ENCODE results near the gene DCLK2.

The DCLK2 gene

DNA sequence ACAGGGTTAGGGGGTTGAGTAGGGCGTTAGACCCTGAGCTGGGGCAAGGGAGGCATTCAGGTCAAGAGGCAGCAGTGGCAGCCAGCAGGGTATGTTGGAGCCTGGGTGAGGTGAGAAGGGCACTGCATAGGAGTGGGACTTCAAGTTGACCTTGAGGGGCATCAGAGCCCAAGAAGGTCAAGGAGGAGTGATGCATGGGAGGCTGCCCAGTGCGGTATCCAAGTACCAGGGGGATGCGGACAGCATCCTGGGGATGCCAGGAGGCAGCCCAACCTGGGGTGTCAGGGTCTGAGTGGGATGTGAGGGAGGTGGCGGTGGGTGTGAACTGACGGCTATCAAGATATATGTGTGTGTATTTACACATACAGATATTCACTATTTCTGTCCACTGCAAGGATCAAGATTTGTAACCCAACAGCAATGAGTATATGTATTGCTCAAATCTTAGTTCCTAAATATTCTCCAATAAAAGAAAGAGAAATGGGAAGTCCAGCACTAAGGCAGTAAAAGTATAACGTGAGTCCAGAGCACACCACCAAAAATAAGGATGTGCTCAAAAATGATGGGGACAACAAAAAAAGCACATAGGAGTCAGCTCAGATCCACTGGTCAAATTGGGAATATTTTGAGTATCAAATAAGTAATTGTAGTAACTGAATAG is 9.8 kb upstream of the DCLK2 start:
- no peak for DNase-seq (ENCODE audit: low read depth)
- H3K4me3 ChIP-seq (replicated peaks; ENCODE audit: low read depth, low read length) = no peak overlapping the region
- TF ChIP-seq, protein P1, sequence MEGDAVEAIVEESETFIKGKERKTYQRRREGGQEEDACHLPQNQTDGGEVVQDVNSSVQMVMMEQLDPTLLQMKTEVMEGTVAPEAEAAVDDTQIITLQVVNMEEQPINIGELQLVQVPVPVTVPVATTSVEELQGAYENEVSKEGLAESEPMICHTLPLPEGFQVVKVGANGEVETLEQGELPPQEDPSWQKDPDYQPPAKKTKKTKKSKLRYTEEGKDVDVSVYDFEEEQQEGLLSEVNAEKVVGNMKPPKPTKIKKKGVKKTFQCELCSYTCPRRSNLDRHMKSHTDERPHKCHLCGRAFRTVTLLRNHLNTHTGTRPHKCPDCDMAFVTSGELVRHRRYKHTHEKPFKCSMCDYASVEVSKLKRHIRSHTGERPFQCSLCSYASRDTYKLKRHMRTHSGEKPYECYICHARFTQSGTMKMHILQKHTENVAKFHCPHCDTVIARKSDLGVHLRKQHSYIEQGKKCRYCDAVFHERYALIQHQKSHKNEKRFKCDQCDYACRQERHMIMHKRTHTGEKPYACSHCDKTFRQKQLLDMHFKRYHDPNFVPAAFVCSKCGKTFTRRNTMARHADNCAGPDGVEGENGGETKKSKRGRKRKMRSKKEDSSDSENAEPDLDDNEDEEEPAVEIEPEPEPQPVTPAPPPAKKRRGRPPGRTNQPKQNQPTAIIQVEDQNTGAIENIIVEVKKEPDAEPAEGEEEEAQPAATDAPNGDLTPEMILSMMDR (IDR thresholded peaks at IDR 0.05; ENCODE audit: low read length, missing control alignments) = no peak

DNA sequence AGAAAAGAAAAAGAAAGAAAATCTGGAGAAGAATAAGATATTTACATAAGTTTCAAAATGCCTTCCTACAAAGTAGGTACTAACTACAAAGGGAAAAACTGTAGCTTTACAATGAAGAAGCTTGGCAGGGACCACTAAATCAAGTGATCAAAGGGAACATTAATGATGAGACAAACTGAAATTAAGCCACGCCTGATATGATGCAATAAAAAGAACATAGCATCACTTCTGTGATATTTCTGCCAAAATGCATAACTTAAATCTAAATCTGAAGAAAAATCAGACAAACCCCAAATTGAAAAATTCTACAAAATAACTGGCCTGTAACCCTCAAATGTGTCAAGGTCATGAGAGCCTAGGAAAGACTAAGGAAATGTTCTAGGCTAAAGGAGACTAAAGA is 8.9 kb upstream of the DCLK2 start:
- DNase-seq (ENCODE audit: low read depth) = no peak
- TF ChIP-seq, protein P1 (IDR thresholded peaks at IDR 0.05; ENCODE audit: low read length, missing control alignments) = no peak
- H3K4me3 ChIP-seq (replicated peaks; ENCODE audit: low read depth, low read length) = no peak overlapping the region

DNA sequence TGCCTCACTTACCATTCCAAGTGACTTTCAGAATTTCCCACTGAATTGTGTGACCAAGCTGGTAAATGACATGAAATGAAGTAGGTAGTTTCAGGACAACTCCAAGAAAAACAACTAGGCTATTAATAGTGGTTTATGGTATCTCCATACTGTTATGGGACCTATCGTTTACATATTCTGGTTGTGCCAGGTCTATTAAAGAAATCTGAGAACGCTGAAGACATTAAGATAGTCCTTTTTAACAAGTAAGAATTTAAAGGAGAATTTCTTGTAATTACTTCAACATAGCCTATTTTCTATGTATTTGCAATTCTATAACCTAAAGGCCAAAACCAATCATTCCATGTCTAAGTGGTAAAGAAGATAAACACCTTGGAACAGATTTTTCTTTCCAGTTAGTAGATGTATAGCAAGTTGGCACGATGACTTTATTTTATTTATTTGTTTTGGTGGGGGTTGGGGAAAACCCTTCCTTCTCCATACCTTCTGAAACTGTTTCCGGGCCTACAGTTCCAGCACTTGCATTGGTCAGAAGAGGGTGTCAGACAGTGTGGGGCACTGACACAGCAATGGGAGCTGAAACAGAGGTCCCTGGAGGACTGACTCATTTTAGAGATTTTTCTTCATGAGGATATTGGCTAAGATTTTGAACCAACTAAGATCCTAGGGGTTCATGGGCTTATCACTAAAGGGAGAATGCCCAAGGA is 7.6 kb upstream of the DCLK2 start:
- TF ChIP-seq, protein P1 (IDR thresholded peaks at IDR 0.05; ENCODE audit: low read length, missing control alignments) = no peak
- peak; percentile 19 for DNase-seq (ENCODE audit: low read depth)

DNA sequence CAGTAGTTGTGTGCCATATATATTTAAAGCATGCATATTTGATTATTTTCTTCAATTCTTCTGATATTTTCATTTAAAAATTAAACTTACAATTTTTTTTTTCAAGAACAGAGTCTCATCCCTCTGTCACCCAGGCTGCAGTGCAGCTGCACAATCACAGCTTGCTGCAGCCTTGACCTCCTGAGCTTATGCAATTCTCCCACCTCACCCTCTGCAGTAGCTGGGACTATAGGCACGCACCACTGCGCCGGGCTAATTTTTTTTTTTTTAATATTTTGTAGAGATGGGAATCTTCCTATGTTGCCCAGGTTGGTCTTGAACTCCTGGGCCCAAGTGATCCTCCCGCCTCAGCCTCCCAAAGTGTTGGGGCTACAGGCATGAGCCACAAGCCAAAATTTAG is 5.8 kb upstream of the DCLK2 start:
- TF ChIP-seq, protein P1 (IDR thresholded peaks at IDR 0.05; ENCODE audit: low read length, missing control alignments) = no peak
- H3K4me3 ChIP-seq (replicated peaks; ENCODE audit: low read depth, low read length) = no peak overlapping the region
- no peak for DNase-seq (ENCODE audit: low read depth)

More for the DNA sequence above, 7.6 kb upstream of the DCLK2 start:
- H3K4me3 ChIP-seq (replicated peaks; ENCODE audit: low read depth, low read length) = no peak overlapping the region

DNA sequence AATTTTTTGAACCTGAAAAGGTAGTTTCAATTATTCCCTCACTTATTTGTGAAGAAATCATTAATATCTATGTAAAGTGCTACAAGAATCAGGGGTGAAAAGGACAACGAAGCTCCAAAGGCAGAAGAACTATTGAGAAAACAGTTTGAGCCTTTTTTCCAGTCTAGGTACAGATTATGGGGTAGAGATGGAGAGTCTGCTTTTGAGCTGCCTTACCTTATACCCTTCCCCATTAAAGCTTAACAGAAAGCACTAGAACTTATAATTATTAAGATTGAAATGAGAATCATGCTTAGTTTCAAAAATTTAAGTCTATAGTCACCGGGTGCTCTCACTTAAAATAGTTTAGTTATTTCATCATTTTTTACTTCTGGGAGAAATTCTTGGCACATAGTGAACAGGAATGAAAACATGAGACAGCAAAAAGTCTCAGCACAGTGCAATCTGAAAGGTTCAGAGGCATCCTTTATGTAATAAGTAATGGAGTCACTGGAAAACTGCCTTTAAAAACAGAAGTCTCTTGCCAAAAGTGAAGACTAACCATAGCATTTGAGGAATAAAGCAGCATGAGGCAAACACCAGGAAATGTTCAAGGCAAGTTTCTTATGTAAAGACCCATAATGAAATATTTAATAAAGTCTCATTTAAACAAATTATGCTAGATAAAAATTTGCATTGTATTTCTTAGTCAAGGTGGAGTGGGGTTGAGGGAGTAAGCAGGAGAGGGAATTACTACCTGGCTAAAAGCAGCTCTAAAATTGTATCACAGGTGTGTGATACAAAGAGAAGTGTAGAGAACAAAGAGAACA is 5.1 kb upstream of the DCLK2 start:
- TF ChIP-seq, protein P1 (IDR thresholded peaks at IDR 0.05; ENCODE audit: low read length, missing control alignments) = no peak
- DNase-seq (ENCODE audit: low read depth) = peak; percentile 93
- no peak overlapping the region for H3K4me3 ChIP-seq (replicated peaks; ENCODE audit: low read depth, low read length)

DNA sequence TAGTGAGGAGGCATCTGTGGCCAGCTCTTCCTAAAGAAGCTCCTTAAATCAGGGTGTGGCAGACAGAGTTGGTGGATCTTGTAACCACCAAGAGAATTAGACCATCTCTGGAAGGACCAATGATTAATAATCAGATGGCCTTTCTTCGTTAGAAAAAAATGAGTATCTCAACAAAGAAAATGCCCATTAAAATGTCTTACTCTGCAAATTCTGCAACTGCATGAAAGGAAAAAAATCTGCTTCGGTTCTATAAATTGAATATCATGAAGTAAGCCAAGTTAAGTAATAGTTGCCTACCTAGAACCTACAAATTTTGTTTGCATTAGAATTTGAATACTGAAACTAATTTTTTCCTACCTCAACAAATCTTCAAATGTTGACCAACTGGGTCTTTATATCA is 4.2 kb upstream of the DCLK2 start:
- no peak overlapping the region for H3K4me3 ChIP-seq (replicated peaks; ENCODE audit: low read depth, low read length)
- TF ChIP-seq, protein P1 (IDR thresholded peaks at IDR 0.05; ENCODE audit: low read length, missing control alignments) = no peak
- DNase-seq (ENCODE audit: low read depth) = no peak

Data from fibroblast of pulmonary artery (primary cell).